Activated T-helper 1 cell treated with anti-CD3 and anti-CD28 coated beads, Interleukin-2, amount 50 U/mL, for 16 hours (primary cell): ENCODE measurements around the gene PCGF1.

Experiments
- DNase-seq, 2 donors: peaks; one replicate each; pipeline ENCODE4 v3.0.0-alpha.2; 2020; ENCODE audit warnings: low read depth in 1 of 2, low spot score in 1 of 2

PCGF1 gene

DNA sequence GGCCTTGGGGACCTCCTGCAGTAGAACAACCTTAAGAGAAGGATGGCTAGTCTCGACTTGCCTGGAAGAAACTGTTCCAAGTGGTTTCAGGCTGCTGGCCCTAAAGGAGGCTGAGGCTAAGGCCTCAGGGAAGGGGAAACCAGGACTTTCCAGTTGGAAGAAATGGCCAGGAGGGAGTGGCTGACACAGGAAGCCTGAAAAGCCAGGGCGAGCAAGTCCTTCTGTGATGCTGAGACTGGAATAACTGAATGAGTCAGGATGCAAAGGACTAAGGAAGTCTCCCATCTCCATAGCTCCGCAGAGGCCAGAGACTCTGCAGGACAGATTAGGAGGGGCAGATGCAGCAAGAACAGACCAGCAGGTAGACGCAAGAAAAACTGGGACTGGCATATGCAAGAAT, 29.6 kb upstream of the PCGF1 start:
- DNase-seq = no peak

DNA sequence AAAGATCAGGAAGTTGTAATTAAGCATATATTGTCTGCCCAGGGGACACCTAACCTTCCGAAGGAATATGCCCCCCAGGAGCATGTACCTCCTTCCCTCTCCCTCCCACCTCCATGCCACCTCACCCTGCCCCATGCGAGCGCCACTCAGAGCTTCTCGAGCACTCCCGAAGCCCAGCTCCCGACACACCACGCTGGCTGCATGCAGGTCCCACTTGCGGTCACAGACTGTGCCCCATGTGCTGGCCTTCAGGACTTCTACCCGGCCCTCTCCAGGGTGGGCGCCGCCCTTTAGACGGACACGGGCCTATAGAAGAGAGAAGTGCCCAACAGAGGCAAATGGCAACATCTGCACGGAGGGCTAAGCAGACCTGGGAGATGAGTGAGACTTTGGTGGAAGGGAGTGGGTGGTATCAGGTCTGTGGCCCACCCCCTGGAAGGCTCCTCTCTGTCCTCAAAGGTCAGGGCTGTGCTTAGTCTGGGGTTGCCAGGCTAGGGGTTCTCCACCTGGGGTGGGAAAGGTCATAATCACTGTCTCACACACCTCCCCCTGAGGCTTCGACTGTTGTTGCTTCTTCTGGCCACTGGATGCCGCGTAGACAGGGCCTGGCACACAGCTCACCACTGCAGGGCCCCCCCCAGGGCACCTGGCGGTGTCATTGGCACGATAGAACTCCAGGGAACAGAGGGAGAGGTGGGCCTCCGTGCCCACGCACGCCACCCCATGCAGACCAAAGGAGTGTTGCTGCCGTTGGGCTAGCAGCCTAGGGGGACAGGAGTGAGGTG, 28.9 kb upstream of the PCGF1 start:
- no peak for DNase-seq

GRCh38 chr2:74535440-74535965, 28.0 kb upstream of the PCGF1 start:
- no peak for DNase-seq

DNA sequence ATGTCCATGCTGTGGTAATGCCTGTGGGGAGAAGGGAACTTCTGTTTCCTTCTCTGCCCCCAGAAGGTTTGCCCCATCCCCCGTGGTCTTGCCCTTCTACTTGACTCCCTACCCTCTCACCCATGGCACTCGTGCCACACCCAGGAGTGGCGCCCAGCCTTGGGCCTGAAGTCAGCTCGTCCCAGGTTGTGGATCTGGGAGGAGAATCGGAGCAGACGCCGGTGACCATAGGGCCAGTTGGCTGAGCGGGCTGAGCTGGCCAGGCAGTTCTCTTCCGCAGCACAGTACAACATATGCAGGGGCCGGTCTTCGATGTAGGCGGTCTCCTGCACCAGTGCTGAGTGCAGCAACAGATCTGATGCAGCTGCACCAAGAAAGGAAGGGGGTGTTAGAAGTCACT, 26.9 kb upstream of the PCGF1 start:
- no peak for DNase-seq

DNA sequence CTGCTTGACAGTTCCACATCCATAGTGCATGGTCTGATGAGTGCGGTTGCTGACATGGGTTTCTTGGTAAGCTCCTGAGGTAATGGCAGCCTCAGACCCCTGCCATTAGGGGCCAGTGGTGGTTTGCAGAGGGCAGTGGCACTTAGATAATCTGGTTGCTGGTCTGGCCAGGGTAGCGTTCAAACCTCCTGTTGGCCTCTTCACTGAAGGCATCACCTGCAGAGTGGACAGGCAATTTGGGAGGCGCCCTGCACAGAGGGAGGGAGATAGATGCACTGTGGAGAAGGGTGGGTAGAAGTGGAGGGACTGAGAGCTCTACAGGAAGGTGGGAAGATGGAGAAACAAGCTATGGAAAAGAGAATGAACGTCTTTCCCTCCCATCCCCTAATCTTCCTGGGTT, 26.0 kb upstream of the PCGF1 start:
- no peak for DNase-seq

GRCh38 chr2:74532222-74532621, 24.7 kb upstream of the PCGF1 start:
- no peak for DNase-seq

DNA sequence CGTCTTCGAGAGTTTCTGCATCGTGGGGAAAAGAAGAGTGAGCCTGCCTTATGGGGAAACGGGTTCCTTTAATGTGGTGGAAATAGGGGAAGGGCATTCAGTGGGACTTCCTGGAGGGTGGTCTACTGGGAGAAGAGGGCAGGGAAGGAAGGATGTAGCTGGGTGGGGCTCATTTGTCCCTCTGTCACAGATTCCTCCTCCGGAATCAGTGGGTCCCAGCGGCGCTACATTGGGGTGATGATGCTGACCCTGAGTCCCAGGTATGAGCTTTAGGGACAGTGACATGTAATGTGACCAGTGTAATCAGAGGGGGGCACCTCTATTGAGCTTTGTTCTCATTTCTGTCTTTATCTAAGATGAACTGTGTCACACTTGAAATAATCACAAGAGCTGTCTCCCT, 24.2 kb upstream of the PCGF1 start:
- DNase-seq = no peak

DNA sequence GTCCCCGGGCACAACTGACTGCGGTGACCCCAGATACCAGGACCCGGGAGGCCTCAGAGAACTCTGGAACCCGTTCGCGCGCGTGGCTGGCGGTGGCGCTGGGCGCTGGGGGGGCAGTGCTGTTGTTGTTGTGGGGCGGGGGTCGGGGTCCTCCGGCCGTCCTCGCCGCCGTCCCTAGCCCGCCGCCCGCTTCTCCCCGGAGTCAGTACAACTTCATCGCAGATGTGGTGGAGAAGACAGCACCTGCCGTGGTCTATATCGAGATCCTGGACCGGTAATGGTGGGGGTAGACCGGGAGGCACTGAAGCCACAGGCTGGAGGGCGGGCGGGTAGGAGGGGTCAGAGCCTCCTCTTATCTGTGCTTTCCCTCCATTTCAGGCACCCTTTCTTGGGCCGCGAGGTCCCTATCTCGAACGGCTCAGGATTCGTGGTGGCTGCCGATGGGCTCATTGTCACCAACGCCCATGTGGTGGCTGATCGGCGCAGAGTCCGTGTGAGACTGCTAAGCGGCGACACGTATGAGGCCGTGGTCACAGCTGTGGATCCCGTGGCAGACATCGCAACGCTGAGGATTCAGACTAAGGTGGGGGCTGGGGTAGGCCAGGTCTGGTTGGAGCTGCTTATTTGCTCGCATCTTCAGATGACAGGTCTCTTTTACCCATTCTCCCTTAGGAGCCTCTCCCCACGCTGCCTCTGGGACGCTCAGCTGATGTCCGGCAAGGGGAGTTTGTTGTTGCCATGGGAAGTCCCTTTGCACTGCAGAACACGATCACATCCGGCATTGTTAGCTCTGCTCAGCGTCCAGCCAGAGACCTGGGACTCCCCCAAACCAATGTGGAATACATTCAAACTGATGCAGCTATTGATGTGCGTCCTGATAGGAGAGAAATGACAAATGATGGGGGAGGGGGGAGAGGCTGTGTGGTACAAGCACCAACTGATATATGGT, 23.0 kb upstream of the PCGF1 start:
- no peak for DNase-seq

DNA sequence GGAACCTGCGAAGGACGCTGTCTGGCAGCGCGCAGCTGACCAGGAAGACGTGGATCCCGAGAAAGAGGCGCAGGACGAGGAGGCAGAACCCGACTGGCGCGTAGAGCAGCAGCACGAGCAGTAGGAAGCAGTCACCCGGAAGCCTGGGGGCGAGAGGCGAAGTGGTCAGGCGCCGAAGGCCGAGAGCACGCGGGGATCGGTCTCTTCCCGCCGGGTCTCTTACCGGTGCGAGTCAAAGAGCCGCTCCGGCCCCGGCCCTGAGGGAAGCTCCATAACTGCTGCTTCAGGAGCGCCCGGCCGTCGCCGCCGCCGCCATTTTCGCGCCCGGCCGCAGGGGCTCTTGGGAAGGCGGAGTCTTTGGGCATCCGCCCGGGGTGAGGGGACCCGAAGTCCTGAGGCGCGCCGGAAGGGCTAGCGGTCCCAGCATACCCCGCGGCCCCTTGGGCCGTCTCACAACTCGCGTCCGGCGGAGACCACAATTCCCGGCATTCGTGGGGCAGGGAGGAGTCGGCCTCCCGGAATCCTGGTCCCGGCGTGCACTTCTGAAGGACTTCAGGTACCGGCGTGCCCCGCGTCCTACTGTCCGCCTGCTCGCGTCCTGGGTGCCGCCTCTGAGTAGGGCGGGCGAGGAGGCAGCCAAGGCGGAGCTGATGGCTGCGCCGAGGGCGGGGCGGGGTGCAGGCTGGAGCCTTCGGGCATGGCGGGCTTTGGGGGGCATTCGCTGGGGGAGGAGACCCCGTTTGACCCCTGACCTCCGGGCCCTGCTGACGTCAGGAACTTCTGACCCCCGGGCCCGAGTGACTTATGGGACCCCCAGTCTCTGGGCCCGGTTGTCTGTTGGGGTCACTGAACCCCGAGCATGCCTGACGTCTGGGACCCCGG, 22.1 kb upstream of the PCGF1 start, which contains the start of the genes AUP1 and HTRA2:
AUP1 (minus strand) TSS at position 350 of the 882 bp plus-strand sequence; CDS start at position 273, 77 bp downstream.
HTRA2 (plus strand) TSS at position 577 of the 882 bp plus-strand sequence; CDS start at position 651, 74 bp downstream.
- peak; percentile 65 to 77 for DNase-seq

DNA sequence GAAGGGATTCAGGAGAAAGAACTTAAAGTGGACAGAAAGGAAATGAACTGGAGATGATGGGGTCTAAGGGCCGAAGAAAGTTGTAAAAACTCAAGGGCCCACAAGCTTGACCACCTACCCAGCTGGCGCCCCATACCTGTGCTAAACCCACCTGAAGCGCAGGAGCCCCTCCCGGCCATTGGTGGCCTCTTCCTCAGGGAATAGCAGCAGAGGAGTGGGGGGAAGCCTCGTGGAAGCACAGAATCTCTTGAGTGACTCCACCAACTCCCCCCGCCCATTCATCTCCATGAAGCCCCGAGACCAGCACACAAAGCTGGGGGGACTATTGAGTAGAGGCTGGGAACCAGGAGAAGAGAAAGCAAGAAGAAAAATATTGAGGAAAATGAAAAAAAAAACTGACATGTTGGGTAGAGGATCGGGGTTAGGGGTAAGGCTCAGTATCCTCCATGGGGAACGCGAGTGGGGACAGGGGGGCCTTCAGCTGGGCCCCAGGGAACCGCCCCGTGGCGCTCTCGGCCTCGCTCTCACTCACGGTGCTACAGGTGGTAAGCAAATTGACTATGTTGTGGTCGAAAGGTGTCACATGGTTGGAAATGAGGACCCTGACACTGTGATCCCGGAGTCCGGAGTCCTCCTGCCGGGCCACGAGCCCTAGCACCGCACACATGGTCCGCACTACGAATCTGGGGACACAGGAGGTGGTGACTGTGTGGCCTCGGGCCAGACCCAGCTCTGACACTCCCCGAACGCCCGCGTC, 21.3 kb upstream of the PCGF1 start:
- no peak for DNase-seq

DNA sequence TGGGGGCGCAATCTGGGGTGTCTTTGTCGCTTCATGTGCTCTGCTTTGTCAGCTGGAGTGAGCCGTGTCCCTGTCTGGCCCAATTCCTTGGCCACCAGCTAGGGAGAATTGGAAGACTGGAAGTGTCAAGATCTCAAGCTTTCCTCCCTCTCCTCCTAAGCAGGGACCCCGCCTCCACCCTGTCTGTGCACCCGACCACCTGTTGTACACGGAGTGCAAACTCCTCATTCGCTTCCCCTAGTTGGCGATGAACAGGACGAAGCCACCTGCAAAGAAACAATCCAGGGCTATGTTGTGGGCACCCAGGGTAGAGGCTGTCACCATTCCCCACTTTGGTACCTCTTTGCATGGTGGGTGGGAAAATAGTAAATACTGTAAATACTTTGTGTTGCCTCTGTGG, 20.2 kb upstream of the PCGF1 start:
- DNase-seq = no peak

- DNase-seq = no peak
Observed at GRCh38 chr2:74526649-74527230, 19.2 kb upstream of the PCGF1 start.

DNA sequence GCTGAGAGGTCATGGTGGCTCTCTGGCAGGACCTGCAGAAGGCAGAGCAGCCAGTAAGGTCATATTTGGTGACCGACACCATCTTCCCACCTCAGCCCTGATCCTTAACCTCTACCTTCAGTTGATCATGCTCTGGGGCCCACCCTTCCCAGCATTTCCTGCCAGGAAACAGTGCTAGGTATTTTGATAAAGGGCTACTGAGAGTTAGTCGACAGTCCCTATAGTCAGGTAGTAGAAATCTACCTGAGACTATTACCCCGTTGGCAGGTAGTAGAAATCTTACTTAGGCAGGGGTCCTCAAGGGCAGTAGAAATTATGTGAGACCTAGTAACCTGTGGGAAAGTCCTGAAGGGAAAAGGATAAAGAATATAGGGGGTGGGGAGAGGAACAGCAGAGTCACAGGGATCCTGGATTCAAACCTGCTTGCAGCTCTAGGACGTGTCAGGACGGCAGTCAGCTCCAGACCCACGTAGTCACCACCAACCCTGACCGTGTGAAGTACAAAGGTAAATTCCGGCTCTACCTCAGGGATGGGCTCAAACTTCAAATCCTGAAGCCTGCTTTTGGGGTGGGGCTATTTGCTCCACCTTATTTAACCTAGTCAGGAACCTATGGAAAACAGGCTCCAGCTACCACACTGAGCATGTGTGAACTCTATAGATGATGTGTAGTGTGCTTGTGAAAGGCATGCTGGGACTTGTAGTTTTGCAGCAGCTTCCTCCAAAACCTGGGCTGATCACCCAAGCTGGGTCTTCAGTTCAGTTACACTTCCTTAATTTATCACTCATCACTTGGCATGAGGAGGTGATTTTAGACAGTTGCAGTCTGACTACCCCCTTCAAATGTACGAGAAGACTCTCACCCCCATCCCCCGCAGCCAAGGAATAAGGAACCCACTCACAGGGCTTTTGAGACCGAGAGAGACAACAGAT, 18.5 kb upstream of the PCGF1 start, which contains the start of gene DQX1:
DQX1 (minus strand) TSS at position 515 of the 932 bp plus-strand sequence; CDS start at position 13, 502 bp downstream.
- no peak for DNase-seq

- DNase-seq = no peak
Observed at GRCh38 chr2:74524955-74525716, 17.6 kb upstream of the PCGF1 start.

DNA sequence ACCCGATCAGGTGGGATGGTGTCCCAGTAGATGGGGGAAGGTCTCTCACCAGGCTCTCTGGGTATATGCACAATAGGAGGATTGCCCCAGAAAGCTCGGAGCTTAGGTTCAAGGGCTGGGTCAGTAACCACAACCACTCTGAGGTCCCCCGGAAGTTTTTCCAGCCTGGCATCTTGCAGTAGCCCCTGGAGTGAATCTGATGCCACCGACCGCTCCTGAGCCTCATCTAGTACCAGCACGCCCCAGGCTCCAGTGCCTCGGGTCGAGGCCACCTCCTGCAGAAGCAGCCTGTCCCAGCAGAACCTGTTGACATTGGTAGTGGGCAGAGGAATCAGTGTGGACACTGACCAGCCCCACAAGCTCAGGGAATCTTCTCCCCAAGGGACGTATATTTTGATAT, 16.5 kb upstream of the PCGF1 start:
- DNase-seq = no peak

DNA sequence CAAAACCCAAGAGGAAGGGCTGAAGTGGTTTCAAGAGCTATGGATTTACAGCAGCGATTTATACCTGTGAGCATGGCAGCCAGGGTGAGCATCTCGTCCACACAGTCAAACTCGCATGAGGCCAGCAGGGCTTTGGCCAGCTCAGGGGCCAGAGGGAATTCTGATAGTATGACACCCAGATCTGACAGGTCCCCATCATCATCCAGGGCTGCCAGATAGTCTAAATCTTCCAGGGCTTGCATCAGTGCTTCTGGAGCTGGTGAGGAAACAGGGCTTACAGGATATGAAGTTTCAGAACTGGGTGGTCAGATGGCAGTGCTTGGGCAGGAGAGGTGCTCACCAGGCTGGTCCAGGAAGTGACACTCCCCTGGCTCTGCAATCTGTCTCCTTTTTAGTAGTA, 15.0 kb upstream of the PCGF1 start:
- no peak for DNase-seq

DNA sequence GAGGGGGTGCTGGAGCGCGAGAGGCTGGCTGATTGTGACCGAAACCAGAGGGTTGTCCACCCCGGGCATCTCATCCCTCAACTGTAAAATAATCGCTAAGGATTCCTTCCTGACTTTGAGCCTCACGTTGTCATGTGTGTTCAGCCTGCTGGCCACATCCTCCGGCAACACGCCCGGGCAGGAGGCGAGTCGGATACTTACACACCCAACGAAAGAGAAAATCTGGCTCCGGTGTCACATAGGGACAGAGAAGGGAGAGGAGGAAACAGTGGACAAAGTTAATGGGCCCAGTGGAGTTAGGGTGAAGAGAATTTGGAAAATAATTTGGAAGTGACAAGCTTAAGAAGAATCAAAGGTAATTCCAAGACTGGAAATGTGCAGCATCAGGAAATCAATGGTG, 9.2 kb upstream of the PCGF1 start:
- no peak for DNase-seq
